ENCODE measurements around the gene OAF.

The OAF gene

GRCh38 chr11:120182790-120183491 is 27.9 kb upstream of the OAF start:
- no peak for DNase-seq

- DNase-seq: no peak
These were observed 27.1 kb upstream of the OAF start for GRCh38 chr11:120183701-120184141.

GRCh38 chr11:120184371-120184945 is 26.4 kb upstream of the OAF start:
- no peak for DNase-seq

- DNase-seq: peak; percentile 67
These were observed 25.7 kb upstream of the OAF start for GRCh38 chr11:120184946-120185705.

GRCh38 chr11:120185706-120186455 is 25.0 kb upstream of the OAF start:
- DNase-seq: peak; percentile 61

GRCh38 chr11:120186456-120186773 is 24.4 kb upstream of the OAF start:
- no peak for DNase-seq

GRCh38 chr11:120186774-120187591 is 23.8 kb upstream of the OAF start:
- DNase-seq: peak; percentile 64

GRCh38 chr11:120188371-120188770 is 22.5 kb upstream of the OAF start:
- DNase-seq: no peak

- DNase-seq: no peak
These were observed 21.9 kb upstream of the OAF start for GRCh38 chr11:120188811-120189455.

- DNase-seq: no peak
These were observed 19.8 kb upstream of the OAF start for GRCh38 chr11:120191058-120191457.

- DNase-seq: no peak
These were observed 17.8 kb upstream of the OAF start for GRCh38 chr11:120192831-120193625.

GRCh38 chr11:120194166-120194565 is 16.7 kb upstream of the OAF start:
- DNase-seq: no peak

- peak; percentile 60 for DNase-seq
These were observed 15.1 kb upstream of the OAF start for GRCh38 chr11:120195601-120196320.

GRCh38 chr11:120196826-120197225 is 14.0 kb upstream of the OAF start:
- no peak for DNase-seq

- no peak for DNase-seq
These were observed 13.5 kb upstream of the OAF start for GRCh38 chr11:120197251-120197891.

GRCh38 chr11:120197977-120198376 is 12.9 kb upstream of the OAF start:
- no peak for DNase-seq

- DNase-seq: no peak
These were observed 12.4 kb upstream of the OAF start for GRCh38 chr11:120198403-120198786.

- DNase-seq: no peak
These were observed 11.9 kb upstream of the OAF start for GRCh38 chr11:120198787-120199469.

GRCh38 chr11:120199613-120200012 is 11.2 kb upstream of the OAF start:
- DNase-seq: no peak
